Prostate gland (tissue), 2 donors: Measurements from ENCODE around the gene R3HDML.

Experiments used
- CTCF ChIP-seq, 4 experiments: fragments of 200-600 bp in 2 of 4; fragments of 450-650 bp in 2 of 4; sonication (generic) in 2 of 4; IDR thresholded peaks; 1 replicate in 3 of 4; 2 replicates in 1 of 4; pipeline ENCODE4 v1.5.1; 2016 to 2019; ENCODE audit warnings: antibody characterized with exemption in 4 of 4, mild to moderate bottlenecking in 2 of 4, moderate library complexity in 2 of 4
- POLR2A ChIP-seq: fragments of 450-650 bp; IDR thresholded peaks from one replicate; pipeline ENCODE4 v1.6.1; 2016; ENCODE audit warnings: antibody characterized with exemption, mild to moderate bottlenecking
- POLR2AphosphoS5 ChIP-seq: sonication (generic); formaldehyde crosslinking; IDR thresholded peaks from one replicate; pipeline ENCODE4 v1.6.1; 2017; ENCODE audit warnings: antibody characterized with exemption

- TF ChIP-seq POLR2A = no peak
- no peak for TF ChIP-seq POLR2AphosphoS5
- TF ChIP-seq CTCF (IDR thresholded peaks at IDR 0.05) = no peak
These were observed 20.8 kb downstream of the R3HDML start for GRCh38 chr20:44357555-44358125.
